T follicular helper cell (primary cell): ENCODE measurements around the gene ARID4B.
"Not testable (repeated sequence)": the region's sequence is repeated elsewhere in the genome, so short reads cannot be mapped to it uniquely, and the experiment has no call there.

ENCODE experiments used
- DNase-seq: peaks from one replicate; pipeline ENCODE4 v3.0.0-alpha.2; 2020; ENCODE audit warnings: low read depth

ARID4B gene

DNA sequence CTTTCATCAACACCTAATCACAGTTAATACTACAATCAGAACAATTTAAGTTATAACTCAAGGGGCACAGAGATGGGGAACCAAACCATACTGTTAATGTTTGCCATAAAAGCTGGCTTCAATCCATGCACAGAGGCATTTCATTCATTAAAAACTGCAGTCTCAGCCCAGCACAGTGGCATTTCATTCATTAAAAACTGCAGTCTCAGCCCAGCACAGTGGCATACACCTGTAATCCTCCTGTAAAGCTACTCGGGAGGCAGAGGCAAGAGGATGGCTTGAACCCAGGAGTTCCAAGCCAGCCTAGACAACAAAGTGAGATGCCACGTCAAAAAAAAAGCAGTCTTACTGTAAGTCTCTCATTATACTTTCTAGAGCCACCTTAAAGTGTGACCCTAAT is 29.2 kb downstream of the ARID4B start:
- no peak for DNase-seq

DNA sequence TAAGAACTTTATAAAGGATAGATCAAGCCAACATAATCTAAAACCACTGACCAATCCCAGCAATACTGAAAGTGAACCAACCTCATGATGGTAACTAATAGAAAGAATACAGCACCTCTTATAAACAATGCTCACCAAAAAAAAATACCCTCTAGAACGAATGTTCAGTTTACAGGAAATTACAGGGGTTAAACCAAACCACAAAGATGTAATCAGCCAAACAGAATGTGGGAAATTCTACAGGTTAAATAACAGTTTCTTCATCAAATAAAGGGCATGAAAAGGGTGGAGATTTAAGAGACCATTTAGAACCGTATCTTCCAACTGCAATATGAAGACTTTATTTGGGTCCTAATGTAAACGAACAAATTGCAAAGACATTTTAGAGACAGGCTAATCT is 30.4 kb downstream of the ARID4B start:
- no peak for DNase-seq

DNA sequence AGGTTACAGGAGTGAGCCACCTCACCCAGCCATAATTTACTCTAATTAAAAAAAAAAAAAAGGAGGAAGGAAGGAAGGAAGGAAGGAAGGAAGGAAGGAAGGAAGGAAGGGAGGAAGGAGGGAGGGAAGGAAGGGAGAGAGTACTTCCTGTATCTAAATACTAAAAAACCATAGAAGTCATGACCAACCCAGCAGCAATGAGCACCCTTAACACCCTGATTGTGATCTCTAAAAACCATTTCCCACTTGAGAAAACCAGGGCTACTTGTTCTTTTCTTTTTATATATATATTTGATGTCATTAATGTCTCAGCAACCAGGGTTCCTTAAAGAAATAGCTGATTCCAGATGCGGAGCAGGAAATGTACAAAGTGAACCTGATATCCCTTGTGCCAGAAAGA is 31.2 kb downstream of the ARID4B start:
- DNase-seq: no peak

DNA sequence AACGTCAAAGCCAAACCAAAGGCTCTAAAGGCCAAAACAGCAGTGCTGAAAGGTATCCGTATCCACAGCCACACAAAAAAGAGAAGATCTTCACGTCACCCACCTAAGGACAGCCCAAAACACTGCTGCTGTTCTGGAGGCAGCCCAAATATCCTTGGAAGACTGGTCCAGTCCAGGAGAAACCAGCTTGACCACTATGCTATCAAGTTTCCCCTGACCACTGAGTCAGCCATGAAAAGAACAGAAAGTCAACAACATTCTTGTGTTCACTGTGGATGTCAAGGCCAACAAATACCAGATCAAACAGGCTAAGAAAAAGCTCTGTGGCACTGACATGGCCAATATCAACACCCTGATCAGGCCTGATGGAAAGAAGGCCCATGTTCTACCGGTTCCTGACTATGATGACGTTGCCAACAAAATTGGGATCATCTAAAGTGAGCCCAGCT is 32.1 kb downstream of the ARID4B start:
- no peak for DNase-seq

DNA sequence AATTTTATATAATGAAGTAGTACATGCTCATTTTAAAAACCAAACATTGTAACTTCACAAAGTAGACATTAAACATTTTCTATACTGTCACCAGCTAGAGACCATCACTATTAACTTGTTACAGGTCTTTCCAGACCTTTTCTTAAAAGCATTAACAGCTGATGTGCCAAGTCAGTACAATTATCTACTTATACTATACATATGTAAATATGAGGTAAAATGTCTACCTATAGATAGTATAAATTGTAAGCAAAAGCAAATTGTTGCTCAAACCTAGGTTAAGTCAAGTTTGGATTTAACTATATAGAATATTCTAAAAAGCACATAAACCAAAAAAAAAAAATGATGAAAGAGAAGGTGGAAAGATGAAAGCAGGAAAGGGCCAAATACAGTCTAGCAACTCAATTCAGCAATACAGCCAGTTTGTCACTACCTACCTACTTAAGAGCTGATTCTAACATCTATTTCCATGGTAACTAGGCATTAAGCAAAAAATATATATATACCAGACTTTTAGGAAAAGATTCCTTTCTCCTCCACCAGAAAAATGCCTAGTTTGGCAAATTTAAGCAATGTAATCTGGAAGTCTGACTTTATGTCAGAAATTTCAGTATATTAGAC is 34.5 kb downstream of the ARID4B start:
- DNase-seq: no peak

DNA sequence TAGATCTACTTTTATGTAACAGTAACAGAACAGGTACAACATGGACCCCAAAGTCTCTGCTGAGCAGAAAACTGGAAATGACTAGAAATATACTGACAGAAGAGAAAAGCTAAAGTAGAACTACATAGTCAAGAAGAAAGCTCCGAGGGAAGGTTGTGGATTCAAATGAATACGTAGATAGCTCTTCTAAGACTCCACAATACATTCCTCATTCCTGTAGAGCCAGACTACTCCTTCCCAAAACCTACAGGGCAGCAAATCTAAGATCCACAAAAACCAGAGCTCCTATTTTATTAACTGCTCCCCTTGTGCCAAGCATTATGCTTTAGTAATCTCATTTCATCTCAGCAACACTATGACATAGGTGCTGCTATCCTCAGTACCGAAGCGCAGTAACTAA is 35.2 kb downstream of the ARID4B start:
- DNase-seq: no peak

DNA sequence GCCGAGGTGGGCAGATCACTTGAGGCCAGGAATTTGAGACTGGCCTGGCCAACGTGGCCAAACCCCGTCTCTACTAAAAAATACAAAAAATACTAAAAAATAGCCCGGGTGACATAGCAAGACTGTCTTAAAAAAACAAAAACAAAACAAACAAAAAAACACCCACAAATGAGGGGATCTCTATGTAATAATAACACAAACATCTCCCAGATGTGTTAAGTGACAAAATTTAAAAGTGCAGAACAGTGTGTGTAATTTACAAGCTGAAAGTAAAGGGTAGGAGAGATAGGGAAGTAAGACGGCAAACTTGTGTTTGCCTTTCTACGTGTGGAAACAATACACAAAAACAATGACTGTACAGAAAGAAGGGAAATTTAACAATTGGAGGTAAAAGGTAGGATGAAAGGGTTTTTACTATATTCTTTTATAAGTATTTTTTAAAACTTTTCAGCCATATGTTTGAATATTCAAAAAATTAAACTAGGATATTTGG is 36.3 kb downstream of the ARID4B start:
- no peak for DNase-seq

DNA sequence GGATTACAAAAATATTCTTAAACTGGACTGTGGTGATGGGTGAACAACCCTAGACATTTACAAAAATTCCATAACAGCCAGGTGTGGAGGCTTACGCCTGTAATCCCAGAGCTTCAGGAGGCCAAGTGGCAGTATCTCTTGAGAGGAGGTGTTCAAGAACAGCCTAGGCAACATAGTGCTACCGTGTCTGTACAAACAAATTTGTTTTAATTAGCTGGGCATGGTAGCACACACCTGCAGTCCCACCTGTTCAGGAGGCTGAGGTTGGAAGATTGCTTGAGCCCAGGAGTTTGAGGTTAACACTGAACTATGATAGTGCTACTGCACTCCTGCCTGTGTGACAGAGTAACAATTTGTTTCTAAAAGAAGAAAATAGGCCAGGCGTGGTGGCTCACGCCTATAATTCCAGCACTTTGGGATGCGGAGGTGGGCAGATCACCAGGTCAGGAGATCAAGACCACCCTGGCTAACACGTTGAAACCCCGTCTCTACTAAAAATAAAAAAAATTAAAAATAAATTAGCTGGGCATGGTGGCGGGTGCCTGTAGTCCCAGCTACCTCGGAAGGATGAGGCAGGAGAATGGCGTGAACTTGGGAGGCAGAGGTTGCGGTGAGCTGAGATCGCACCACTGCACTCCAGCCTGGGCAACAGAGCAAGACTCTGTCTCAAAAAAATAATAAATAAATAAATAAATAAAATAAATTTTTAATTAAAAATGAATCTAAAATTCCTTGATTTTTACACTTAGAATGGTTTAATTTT is 37.1 kb downstream of the ARID4B start:
- no peak for DNase-seq

DNA sequence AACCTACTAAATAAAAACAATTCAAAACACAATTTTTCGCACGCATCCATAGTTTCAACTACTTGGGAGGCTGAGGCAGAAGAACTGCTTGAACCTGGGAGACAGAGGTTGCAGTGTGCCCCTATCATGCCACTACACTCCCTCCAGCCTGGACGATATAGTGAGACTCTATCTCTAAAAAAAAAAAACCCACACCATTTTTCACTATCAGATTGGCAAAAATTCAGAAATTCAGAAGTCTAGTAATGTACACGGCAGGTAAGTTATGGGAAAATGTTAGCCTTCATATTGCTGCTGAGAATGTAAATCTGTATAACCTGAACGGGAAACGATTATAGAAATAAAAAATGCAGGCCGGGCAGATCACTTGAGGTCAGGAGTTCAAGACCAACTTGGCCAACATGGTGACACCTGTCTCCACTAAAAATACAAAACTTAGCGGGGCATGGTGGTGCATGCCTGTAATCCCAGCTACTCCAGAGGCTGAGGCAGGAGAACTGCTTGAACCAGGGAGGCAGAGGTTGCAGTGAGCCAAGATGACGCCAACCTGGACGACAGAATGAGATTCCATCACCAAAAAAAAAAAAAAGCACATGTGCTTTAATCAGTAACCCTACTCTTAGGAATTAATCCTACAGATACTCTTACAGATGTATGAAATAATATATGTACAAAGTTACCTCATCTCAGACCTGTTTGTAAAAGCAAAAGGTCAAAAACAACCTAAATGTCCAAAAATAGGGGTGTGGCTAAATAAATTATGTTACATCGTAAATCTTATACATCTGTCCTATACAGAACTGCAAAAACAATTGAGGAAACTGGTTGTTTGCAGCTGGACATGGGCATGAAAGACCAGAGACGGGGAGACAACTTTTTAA is 37.9 kb downstream of the ARID4B start:
- DNase-seq: no peak

DNA sequence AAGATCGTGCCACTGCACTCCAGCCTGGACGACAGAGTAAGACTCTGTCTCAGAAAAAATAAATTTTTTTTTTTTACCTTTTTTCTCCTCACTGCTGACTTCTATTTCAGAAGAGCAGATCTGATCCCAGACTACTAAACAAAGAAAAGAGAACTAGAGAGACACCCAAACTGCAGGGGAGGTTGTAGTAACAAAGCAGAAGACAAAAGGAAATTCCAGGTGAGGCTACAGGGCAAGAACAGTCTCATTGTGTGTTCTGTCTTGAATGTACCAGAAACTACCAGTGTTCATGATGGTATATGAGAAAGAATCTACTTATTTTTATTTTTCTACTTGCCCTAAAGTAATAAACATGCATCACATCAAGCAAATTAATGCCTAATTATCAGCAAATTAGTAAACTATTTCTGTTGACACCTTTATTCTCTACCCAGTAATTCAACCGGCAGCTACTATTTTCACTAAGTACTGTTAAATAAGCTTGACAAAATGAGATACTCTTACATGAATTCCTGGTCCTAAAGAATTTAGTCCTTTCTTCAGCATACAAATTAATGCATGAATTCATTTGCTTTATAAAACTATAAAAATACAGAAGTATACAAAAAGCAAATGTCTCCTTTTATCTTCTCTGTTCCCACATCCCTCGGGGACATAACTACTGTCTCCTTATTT is 40.6 kb downstream of the ARID4B start:
- no peak for DNase-seq

DNA sequence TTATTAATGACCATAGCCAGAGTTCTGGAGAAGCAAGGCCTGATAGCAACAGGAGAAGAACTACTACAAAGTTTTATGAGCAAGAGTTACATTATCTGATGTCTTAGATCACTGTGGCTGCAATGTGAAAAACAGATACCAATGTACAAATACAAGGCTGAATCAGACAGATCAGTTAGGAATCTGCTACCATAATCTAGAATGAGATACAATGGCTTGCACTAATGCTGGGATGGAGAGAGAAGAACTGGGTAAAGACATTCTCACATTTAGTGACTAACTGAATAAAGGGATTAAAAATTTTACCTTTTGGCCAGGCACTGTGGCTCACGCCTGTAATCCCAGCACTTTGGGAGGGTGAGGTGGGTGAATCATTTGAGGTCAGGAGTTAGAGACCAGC is 41.3 kb downstream of the ARID4B start:
- DNase-seq: no peak

DNA sequence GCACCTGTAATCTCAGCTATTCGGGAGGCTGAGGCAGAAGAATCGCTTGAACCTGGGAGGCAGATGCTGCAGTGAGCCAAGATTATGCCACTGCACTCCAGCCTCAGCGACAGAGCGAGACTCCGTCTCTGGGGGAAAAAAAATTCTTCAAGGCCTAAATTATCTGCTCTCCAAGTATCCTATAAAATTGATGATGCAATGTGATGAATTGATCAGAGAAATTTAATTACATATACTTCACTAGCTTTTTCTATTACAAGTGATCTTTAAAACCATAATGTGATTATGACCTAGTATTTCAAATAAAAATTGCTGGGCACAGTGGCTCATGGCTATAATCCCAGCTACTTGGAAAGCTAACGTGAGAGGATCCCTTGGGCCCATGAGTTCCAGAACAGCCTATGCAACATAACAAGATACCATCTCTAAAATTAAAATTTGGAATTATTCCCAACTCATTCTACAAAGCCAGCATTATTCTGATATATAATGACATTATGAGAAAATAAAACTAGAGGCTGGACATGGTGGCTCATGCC is 43.7 kb downstream of the ARID4B start:
- no peak for DNase-seq

DNA sequence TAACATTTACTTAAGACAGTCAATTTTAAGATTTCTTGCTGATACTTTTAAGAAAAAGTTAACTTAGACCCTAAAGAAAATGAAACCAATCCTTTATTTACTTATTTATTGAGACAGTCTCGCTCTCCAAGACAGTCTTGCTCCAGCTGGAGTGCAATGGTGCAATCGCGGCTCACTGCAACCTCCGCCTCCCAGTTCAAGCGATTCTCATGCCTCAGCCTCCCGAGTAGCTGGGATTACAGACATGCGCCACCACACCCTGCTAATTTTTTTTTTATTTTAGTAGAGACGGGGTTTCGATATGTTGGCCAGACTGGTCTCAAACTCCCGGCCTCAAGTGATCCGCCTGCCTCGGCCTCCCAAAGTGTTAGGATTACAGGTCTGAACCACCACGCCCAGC is 44.3 kb downstream of the ARID4B start:
- DNase-seq: not testable (repeated sequence)

DNA sequence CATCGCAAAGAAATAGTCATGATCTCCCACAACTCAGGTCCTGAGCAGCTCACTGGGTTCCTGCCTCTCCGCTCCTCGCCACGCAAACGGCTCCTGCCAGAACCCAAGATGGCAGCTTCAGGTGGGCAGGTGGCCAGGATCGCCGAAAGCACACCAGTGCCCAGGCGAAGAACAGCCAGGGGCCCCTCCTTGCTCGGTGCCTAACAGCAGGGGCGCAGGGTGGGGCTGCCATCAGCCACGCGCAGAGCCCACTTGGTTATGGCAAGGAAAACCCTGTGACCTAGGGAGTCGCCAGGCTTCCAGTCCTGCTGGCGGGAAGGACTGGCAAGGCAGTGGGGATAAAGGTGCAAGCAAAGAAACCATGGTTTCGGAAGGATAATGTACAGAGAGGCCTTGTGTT is 47.5 kb downstream of the ARID4B start:
- no peak for DNase-seq

DNA sequence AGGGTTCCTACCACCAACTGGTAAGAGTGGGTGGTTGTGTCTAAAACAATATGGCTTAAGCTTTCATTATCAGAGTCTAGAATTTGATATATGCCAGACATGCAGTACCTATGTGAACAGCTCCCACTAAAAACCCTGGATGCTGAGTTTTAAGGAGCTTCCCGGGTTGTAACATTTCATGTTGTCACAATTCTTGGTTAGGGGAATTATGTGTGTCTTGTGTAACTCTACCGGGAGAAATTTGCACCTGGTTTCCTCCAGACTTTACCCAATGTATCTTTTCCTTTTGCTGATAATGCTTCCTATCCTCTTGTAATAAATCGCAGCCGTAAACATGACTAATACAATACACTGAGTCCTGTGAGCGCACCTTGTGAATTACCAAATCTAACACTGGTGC is 48.3 kb downstream of the ARID4B start:
- DNase-seq: no peak

DNA sequence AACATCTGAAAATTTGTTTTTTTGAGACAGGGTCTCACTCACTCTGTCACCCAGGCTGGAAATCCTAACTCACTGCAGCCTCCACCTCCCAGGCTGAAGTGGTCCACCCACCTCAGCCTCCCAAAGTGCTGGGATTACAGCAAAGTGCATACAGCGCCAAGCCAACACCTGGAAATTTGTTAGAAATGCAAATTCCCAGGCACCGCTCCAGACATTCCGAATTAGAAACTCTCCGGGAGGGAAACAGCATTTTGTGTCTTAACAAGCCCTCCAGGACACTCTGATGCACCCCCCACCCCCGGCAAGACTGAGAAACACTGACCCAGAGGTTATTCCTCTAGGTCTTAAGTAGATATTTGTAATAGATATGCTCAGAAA is 49.1 kb downstream of the ARID4B start:
- no peak for DNase-seq

DNA sequence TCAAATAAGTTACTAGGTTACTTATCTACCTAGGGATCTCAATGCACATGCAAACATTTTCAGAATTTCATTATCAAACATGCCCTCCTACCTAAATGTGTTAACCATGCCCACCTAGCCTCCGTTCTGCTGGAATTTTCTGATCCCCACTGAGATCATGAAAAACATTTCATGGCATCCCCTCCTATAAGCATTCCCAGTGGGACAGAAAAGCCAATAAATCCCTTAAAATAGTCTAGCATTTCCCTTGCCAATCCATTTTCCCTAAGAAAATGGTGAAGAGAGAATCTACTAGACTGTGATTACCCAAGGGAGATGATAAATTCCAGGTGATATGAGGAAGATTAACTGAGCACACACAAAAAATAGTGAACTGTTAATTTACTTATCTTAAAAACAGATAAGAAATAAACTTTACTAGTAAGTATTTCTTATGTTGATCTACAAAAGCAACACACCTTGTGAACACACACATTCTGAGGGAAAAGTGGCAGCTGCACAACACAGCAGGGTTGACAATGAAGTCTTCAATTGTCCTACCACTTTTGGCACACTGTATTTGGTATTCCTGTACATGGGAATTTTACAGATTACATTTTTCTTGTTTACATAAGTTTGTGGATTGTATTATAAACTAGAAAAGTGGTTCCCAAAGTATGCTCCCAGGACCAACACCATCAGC is 49.6 kb downstream of the ARID4B start:
- DNase-seq: no peak

DNA sequence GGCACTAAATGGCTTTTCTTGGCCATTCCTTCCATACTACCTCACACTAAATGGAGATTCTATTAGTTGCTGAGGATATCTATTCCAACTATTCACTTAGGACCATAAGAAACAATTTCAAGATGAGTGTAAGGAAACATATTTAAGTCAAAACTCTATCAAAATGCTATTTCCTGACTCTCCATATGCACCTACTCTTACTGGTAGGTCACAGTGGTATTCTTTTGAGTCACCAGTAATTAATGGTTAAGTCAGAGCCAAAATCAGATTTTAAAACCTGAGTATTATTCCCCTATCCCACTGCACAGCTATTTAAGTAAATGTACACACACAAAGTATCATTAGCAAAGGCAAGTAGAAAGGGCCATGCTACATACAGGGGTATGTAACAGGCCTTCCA is 50.3 kb downstream of the ARID4B start:
- DNase-seq: no peak

DNA sequence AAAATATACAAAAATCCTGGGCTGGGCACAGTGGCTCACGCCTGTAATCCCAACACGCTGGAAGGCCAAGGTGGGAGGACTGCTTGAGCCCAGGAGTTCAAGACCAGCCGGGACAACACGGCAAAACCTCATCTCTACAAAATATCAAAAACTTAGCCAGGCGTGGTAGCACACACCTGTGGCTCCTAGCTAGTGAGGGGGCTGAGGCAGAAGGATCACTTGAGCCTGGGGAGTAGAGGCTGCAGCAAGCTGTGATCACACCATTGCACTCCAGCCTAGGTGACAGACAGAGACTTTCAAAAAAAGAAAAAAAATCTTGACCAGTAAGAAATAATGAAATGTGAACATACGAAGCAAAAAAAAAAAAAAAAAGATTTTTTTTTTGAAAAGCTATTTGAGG is 52.1 kb downstream of the ARID4B start:
- no peak for DNase-seq

DNA sequence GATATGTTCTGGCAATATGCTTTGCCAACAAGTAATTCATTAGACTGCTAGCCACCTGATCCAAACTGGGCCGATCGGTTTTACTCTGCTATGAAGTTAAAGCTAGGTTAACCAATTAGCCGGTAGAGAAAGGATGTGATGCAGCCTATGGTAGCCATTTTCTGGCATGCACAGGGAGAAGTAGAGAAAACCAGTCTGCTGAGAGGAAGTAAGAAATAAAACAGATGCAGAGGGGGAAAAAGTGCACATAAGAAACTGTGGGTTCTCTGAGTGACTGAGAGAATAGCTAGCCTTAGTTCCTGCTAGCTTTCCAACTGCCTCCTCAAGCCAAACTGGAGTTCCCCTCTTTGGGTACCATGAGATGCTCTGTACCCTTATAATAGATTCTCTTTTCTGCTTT is 52.8 kb downstream of the ARID4B start:
- no peak for DNase-seq

DNA sequence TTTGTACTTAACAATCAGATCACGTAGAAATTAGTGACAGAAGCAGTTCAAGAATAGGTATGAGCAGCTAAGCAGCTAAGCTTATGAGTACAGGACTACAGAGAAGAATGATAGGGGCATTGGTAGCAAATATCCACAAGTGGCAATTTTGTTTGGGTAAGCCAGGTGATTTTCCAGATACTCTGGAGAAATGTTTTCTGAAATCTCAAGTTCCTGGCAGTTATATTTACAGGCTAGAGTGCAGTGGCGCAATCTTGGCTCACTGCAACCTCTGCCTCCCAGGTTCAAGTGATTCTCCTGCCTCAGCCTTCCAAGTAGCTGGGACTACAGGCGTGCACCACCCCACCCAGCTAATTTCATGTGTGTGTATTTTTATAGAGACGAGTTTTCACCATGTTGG is 55.1 kb downstream of the ARID4B start:
- no peak for DNase-seq
